DND-41 (cell line): ENCODE data around the gene COQ7.

Experiments
- EZH2 ChIP-seq: IDR thresholded peaks from 3 replicates; pipeline ENCODE4 v1.6.1; 2012; ENCODE audit warnings: borderline replicate concordance, low read depth, mild to moderate bottlenecking, moderate library complexity, low read length, inconsistent platforms; ENCODE audit not compliant: severe bottlenecking
- TF ChIP-seq, protein P1 (sequence below): IDR thresholded peaks from 2 replicates; pipeline ENCODE4 v1.5.1; 2012; ENCODE audit warnings: borderline replicate concordance, low read length, moderate library complexity, mild to moderate bottlenecking; ENCODE audit not compliant: poor library complexity, severe bottlenecking; ENCODE audit errors: extremely low read depth

DNA sequence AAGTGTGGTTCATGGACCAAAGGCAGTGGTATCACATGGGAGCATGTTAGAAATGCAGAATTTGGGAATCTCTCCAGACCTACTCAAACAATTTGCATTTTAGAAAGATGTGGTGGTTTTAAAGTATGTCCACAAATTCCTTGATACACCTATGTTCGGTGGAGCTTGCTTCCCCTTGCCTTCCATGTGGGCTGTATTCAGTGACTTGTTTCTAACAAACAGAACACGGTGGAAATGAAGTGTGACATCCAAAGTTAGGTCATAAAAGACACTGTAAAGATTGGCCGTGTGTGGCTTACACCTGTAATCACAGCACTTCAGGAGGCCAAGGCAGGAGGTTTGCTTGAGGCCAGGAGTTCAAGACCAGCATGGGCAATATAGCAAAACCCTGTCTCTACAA is 16.7 kb downstream of the COQ7 start:
- TF ChIP-seq, protein P1, sequence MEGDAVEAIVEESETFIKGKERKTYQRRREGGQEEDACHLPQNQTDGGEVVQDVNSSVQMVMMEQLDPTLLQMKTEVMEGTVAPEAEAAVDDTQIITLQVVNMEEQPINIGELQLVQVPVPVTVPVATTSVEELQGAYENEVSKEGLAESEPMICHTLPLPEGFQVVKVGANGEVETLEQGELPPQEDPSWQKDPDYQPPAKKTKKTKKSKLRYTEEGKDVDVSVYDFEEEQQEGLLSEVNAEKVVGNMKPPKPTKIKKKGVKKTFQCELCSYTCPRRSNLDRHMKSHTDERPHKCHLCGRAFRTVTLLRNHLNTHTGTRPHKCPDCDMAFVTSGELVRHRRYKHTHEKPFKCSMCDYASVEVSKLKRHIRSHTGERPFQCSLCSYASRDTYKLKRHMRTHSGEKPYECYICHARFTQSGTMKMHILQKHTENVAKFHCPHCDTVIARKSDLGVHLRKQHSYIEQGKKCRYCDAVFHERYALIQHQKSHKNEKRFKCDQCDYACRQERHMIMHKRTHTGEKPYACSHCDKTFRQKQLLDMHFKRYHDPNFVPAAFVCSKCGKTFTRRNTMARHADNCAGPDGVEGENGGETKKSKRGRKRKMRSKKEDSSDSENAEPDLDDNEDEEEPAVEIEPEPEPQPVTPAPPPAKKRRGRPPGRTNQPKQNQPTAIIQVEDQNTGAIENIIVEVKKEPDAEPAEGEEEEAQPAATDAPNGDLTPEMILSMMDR: no peak
- no peak for TF ChIP-seq EZH2
